Activated naive CD4-positive, alpha-beta T cell treated with anti-CD3 and anti-CD28 coated beads for 36 hours (primary cell): ENCODE data around the gene IRF9. TPM values are rescaled to one million over a fixed set of nuclear protein-coding genes. Genes with fewer than 3 reads are reported as not detected.
"Not testable (repeated sequence)": the region's sequence is repeated elsewhere in the genome, so short reads cannot be mapped to it uniquely, and the experiment has no call there.

Experiments used
- CTCF ChIA-PET: fragments of 350-600 bp; sonication (Branson Sonifier 250); formaldehyde crosslinking; loops from one replicate; lab custom pipeline; 2021; ENCODE audit warnings: antibody characterized with exemption; lab: Charles Lee
- DNase-seq: peaks from one replicate; pipeline ENCODE4 v3.0.0-alpha.2; 2020
- H3K27ac Mint-ChIP-seq: one replicate; pipeline ENCODE4 v1.8.0; 2021; ENCODE audit warnings: mild to moderate bottlenecking, mixed read lengths
- H3K27me3 Mint-ChIP-seq: one replicate; pipeline ENCODE4 v1.8.0; 2021; ENCODE audit warnings: low read depth, mixed read lengths
- H3K36me3 Mint-ChIP-seq: one replicate; pipeline ENCODE4 v1.8.0; 2021; ENCODE audit warnings: low read depth, mixed read lengths
- H3K4me1 Mint-ChIP-seq: one replicate; pipeline ENCODE4 v1.8.0; 2021; ENCODE audit warnings: low read depth, mixed read lengths
- H3K4me3 Mint-ChIP-seq: one replicate; pipeline ENCODE4 v1.8.0; 2021; ENCODE audit warnings: mild to moderate bottlenecking, moderate library complexity, mixed read lengths
- H3K9me3 Mint-ChIP-seq: one replicate; pipeline ENCODE4 v1.8.0; 2021; ENCODE audit warnings: mixed read lengths
- intact Hi-C: fragments of 100-400 bp; cut with micrococcal nuclease; formaldehyde crosslinking; loops from one replicate; pipeline ENCODE4 v1.15.1; 2023
- total RNA-seq, 2 experiments: library from RNA; stranded (reverse); gene quantifications; one replicate each; pipeline ENCODE4 v1.2.3, GENCODE V29; 2021

Gene IRF9
- total RNA-seq, 2 experiments from 2014 or later: 202 to 212 TPM

- Mint-ChIP-seq H3K27me3 (no peaks in the 10 kb centered on the region), H3K4me3 (peak overlapping the region; percentile 96), H3K27ac (peak overlapping the region; percentile 93), H3K4me1 (peaks cover 57% of the 10 kb centered on the region), H3K36me3 (peaks cover 30% of the 10 kb centered on the region), H3K9me3 (no peaks in the 10 kb centered on the region)
- CTCF ChIA-PET: interaction anchor here (0.6 to 2.8 kb wide), 6 partner anchors 48 to 237 kb away, joined by 3 to 10 read pairs (median 4); partner anchors contain the start of genes CIDEB and TINF2
- no peak for DNase-seq
- intact Hi-C loops: no loop called here
Observed at GRCh38 chr14:24194186-24194872, 33.3 kb downstream of the IRF9 start.

DNA sequence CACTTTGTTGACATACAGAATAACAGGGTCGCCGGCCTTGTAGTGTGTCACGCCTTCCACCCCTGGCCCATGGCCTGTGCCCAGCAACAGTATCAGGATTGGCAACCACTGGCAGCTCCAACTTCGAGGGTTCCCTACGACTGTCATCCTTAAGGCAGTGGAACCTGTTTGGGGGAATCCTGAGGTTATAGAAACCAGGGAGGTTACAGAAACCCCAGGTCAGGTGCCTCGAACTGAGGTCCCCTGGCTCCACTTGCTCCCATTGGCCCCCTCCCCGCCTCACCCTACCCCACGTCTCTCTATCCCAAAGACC, 33.8 kb downstream of the IRF9 start:
- DNase-seq: no peak
- Mint-ChIP-seq H3K9me3 (no peaks in the 10 kb centered on the region), H3K36me3 (peaks cover 30% of the 10 kb centered on the region), H3K4me3 (peak overlapping the region; percentile 96), H3K27ac (peak overlapping the region; percentile 93), H3K27me3 (no peaks in the 10 kb centered on the region), H3K4me1 (peaks cover 58% of the 10 kb centered on the region)
- CTCF ChIA-PET: interaction anchor here (0.6 to 2.8 kb wide), 7 partner anchors 18 to 237 kb away, joined by 3 to 10 read pairs (median 4); partner anchors contain the start of genes CHMP4A, CIDEB and TINF2
- intact Hi-C loops: loop anchor here (1.0 kb wide), 9 partner anchors 18 to 102 kb away; partner anchors contain the start of genes CHMP4A, EMC9, GMPR2 and IRF9

DNA sequence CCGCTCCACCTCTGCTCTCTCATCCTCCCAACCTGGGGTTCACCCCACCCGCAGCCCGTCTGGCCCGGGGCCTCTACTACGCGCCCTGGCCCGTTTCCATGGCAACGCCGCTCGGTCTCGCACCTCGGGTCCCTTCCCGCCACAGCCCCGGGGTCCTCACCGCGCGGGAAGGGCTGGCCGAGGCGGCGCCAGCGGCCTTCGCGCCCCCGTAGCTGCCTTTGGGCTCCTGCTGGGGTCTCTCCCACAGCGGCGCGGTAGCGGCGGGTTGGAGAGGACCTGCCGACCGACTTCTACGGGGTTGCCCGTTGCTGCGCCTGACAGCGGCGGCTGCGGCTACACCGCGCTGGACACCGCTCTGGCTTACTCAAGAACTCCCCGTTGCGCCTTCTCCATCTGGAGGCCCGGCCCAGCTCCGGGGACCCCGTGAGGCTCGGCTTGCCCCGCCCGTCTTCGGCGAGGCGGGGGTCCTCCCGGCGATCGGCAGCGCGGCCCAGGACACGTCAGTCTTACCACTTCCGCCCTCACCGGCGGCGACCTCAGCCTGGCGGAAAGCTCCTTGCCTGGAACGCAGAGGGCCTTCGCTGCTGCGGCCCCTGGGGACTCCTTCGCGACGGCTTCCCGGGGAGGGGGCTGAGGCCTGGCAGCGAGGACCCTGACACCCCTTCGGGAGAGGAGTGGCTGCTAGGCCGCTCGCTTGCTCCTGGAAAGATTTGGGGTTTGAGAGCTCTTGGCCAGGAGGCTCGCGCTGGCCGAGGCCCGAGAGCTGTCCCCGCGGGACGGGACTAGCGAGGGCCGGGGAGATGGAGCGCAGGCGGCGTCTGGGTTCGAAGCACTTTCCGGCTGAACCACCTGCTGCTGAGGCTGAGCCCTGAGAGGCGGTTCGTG, 34.4 kb downstream of the IRF9 start, which contains the start of gene TM9SF1:
TM9SF1 (minus strand) TSS at position 256 of the 885 bp plus-strand sequence. CDS start 422 bp downstream, outside the sequence.
- CTCF ChIA-PET: interaction anchor here (0.7 to 2.8 kb wide), 8 partner anchors 18 to 236 kb away, joined by 3 to 10 read pairs (median 3); partner anchors contain the start of genes CHMP4A, CIDEB and TINF2
- no peaks in the 10 kb centered on the region for H3K27me3 Mint-ChIP-seq
- peak within 1 kb of the TSS; percentile 96 for H3K4me3 Mint-ChIP-seq
- intact Hi-C loops: loop anchor here (1.0 kb wide), 9 partner anchors 18 to 102 kb away; partner anchors contain the start of genes CHMP4A, EMC9, GMPR2 and IRF9
- H3K9me3 Mint-ChIP-seq: no peaks in the 10 kb centered on the region
- peaks cover 56% of the 10 kb centered on the region for H3K4me1 Mint-ChIP-seq
- peak within 1 kb of the TSS; percentile 93 for H3K27ac Mint-ChIP-seq
- H3K36me3 Mint-ChIP-seq: peaks cover 31% of the 10 kb centered on the region
- peak; percentile 89 for DNase-seq

DNA sequence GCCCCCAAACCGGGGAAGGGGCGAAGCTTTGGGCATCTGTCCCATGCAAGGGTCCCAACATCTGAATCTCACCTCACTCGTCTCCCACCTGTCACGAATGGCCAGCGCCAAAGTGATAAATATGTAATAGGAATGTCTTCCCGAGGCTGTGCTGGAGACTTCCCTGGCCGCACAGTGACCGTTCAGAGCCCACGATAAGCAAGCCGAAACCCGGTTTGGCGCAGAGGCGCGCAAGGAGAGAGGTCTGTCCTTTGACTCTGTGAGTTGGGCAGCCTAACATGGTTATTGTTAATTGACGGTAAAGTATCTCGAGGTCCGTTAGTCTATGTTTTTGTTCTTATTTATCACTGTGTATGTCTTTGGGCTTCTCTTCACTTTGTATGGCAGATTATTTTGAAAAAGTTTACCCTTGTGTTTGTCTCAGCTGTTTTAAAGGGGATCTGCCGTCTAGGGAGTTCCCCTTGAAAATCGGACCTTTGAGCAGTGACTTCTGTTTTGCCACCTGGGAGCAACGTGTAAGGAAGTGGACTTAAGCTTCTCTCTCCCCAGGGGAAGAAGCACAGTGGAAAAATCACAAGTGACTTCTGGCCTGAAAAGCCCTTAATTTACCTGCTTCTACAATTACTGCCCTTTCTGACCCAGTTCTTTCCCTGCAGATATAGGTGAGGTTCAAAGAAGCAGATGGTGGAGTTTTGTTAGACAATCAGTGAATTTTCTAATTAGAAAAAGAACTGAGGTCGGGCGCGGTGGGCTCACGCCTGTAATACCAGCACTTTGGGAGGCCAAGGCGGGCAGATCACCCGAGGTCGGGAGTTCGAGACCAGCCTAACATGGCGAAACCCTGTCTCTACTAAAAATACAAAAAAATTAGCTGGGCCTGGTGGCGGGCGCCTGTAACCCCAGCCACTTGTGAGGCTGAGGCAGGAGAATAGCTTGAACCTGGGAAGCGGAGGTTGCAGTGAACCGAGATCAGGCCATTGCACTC, 35.3 kb downstream of the IRF9 start:
- H3K4me3 Mint-ChIP-seq: peak overlapping the region; percentile 96
- H3K36me3 Mint-ChIP-seq: peaks cover 36% of the 10 kb centered on the region
- no peaks in the 10 kb centered on the region for H3K9me3 Mint-ChIP-seq
- CTCF ChIA-PET: interaction anchor here (0.7 to 2.8 kb wide), 6 partner anchors 17 to 260 kb away, joined by 3 to 10 read pairs (median 4); partner anchors contain the start of genes CHMP4A and TINF2
- H3K27me3 Mint-ChIP-seq: no peaks in the 10 kb centered on the region
- intact Hi-C loops: no loop called here
- H3K4me1 Mint-ChIP-seq: peaks cover 55% of the 10 kb centered on the region
- no peak for DNase-seq
- peak overlapping the region; percentile 93 for H3K27ac Mint-ChIP-seq

DNA sequence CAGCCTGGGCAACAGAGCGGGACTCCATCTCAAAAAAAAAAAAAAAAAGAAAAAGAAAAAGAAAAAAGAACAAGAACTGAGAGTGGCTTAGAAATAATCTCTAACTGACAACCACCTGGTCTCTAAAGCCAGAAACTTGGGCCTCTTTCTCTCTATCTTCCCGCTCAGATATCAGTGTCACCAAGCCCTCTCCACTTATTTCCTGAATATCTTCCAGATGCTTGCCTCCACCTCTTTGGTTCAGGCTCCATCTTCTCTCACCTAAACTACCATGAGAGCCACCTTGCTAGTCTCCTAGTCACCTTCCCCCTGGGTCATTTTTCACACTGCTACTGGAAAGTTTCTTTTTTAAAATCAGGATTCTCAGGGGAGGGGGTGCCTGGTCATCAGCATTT, 36.0 kb downstream of the IRF9 start:
- no peaks in the 10 kb centered on the region for H3K9me3 Mint-ChIP-seq
- CTCF ChIA-PET: interaction anchor here (0.7 kb wide), 1 partner anchor 260 kb away, joined by 3 read pairs; no protein-coding TSS in a partner anchor
- peaks cover 41% of the 10 kb centered on the region for H3K36me3 Mint-ChIP-seq
- no peak overlapping the region for H3K27ac Mint-ChIP-seq
- H3K27me3 Mint-ChIP-seq: no peaks in the 10 kb centered on the region
- peak overlapping the region; percentile 96 for H3K4me3 Mint-ChIP-seq
- intact Hi-C loops: no loop called here
- H3K4me1 Mint-ChIP-seq: peaks cover 53% of the 10 kb centered on the region
- no peak for DNase-seq

DNA sequence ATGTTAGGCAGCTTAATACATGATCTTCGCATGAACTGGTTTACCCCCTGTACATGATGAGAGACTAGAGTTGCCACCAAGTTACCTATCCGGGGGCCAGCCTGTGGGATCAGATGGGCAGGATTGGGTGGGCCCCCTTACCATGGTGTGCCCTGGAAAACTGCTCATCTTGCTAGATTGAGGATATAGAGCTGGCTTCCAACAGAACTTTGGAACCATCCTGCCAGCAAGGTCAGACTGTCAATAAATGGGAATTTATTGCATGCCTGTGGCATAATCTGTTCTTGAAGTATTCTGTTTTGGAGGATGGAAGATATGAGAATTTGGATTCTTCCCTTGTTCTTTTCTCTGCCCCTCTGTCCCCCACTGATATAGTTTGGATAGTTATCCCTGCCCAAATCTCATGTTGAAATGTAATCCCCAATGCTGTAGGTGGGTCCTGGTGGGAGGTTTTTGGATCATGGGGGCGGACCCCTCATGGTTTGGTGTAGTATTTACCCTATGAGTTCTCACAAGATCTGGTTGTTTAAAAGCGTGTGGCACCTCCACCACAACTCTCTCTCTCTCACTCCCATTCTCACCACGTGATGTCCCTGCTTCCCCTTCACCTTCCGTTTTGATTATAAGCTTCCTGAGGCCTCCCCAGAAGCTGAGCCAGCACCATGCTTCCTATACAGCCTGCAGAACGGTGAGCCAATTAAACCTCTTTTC, 37.9 kb downstream of the IRF9 start:
- Mint-ChIP-seq H3K27me3 (no peaks in the 10 kb centered on the region), H3K4me3 (no peak overlapping the region), H3K36me3 (peaks cover 44% of the 10 kb centered on the region), H3K27ac (no peak overlapping the region), H3K9me3 (peaks cover 7% of the 10 kb centered on the region), H3K4me1 (peaks cover 44% of the 10 kb centered on the region)
- DNase-seq: no peak
- CTCF ChIA-PET: interaction anchor here (0.6 kb wide), 1 partner anchor 134 kb away, joined by 3 read pairs; no protein-coding TSS in a partner anchor
- intact Hi-C loops: no loop called here

DNA sequence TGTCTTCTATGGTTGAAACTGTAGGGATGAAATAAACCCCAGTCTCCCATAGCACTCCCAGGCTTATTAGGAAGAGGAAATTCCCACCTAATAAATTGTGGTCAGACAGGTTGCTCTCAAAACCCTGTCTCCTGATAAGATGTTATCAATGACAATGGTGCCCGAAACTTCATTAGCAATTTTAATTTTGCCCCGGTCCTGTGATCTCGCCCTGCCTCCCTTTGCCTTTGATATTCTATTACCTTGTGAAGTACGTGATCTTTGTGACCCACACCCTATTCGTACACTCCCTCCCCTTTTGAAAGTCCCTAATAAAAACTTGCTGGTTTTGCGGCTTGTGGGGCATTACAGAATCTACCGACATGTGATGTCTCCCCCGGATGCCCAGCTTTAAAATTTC, 41.5 kb downstream of the IRF9 start:
- CTCF ChIA-PET: interaction anchor here (0.7 kb wide), 1 partner anchor 40 kb away, joined by 3 read pairs; the partner anchor contains the start of gene TINF2
- DNase-seq, H3K4me3 Mint-ChIP-seq, intact Hi-C loops, H3K9me3 Mint-ChIP-seq, H3K27me3 Mint-ChIP-seq, H3K27ac Mint-ChIP-seq: not testable (repeated sequence)
- peaks cover 60% of the 10 kb centered on the region for H3K36me3 Mint-ChIP-seq
- H3K4me1 Mint-ChIP-seq: peaks cover 32% of the 10 kb centered on the region

DNA sequence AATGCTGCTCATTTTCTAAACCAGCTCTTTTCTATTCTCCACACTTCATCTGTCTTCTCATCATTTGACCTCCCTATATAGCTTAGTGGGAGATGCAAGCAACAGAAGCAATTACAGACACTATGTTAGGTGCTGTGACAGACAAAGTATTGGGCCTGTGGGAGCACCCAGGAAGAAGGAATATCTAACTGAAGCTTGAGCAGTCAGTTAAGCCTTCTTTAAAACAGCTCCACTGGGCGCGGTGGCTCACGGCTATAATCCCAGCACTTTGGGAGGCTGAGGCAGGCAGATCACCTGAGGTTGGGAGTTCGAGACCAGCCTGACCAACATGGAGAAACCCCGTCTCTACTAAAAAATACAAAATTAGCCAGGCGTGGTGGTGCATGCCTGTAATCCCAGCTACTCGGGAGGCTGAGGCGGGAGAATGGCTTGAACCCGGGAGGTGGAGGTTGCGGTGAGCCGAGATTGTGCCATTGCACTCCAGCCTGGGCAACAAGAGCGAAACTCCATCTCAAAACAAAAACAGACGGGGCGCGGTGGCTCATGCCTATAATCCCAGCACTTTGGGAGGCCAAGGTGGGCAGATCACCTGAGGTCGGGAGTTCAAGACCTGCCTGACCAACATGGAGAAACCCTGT, 42.3 kb downstream of the IRF9 start:
- peaks cover 30% of the 10 kb centered on the region for H3K4me1 Mint-ChIP-seq
- H3K9me3 Mint-ChIP-seq, H3K27ac Mint-ChIP-seq, H3K27me3 Mint-ChIP-seq, DNase-seq, intact Hi-C loops, H3K4me3 Mint-ChIP-seq: not testable (repeated sequence)
- peaks cover 66% of the 10 kb centered on the region for H3K36me3 Mint-ChIP-seq
- CTCF ChIA-PET: interaction anchor here (0.7 kb wide), 1 partner anchor 39 kb away, joined by 3 read pairs; the partner anchor contains the start of gene TINF2

GRCh38 chr14:24204163-24205146, 43.4 kb downstream of the IRF9 start:
- no peaks in the 10 kb centered on the region for H3K27me3 Mint-ChIP-seq
- H3K4me1 Mint-ChIP-seq: peaks cover 21% of the 10 kb centered on the region
- CTCF ChIA-PET: no interaction called here
- intact Hi-C loops: no loop called here
- no peak overlapping the region for H3K4me3 Mint-ChIP-seq
- peaks cover 58% of the 10 kb centered on the region for H3K36me3 Mint-ChIP-seq
- no peak overlapping the region for H3K27ac Mint-ChIP-seq
- peaks cover 7% of the 10 kb centered on the region for H3K9me3 Mint-ChIP-seq
- DNase-seq: no peak
